GM12878 (cell line): Measurements from ENCODE around the gene CIB4. TPM values are rescaled to one million over a fixed set of nuclear protein-coding genes. Genes with fewer than 3 reads are reported as not detected.

Source experiments
- CREB1 ChIP-seq: IDR thresholded peaks from 2 replicates; pipeline ENCODE4 v1.6.1; 2012; ENCODE audit warnings: low read depth, mild to moderate bottlenecking, inconsistent platforms
- E4F1 ChIP-seq: fragments of 450-650 bp; IDR thresholded peaks from 2 replicates; pipeline ENCODE4 v1.6.1; 2018; ENCODE audit warnings: borderline replicate concordance, mild to moderate bottlenecking; ENCODE audit not compliant: partially characterized antibody
- HDGF ChIP-seq: fragments of 450-650 bp; IDR thresholded peaks from 2 replicates; pipeline ENCODE4 v1.6.1; 2016; ENCODE audit warnings: antibody characterized with exemption
- MTA3 ChIP-seq: IDR thresholded peaks from 2 replicates; pipeline ENCODE4 v1.6.1; 2012; ENCODE audit warnings: low read length, inconsistent platforms, borderline replicate concordance
- NFYB ChIP-seq: IDR thresholded peaks from 2 replicates; pipeline ENCODE4 v1.6.1; 2011; ENCODE audit warnings: low read depth, mild to moderate bottlenecking, low read length, improper control_type of control experiment, moderate library complexity; ENCODE audit not compliant: insufficient read depth
- polyA plus RNA-seq, 11 experiments: library from polyadenylated mRNA; depleted of rRNA in 4 of 11; unstranded in 6 of 11; stranded (reverse) in 5 of 11; fragments of >200 nt; fragmentation: Nextera tagmentation in 4 of 11; fragmentation: Illumina TruSeq in 1 of 11; extraction: Ambion mirVana in 4 of 11; extraction: Trizol in 1 of 11; gene quantifications; 1 replicate in 1 of 11; 2 replicates in 10 of 11; pipeline versions ENCODE4 v1.2.1 to v1.2.3, GENCODE V29; 2011 to 2016; ENCODE audit warnings: inconsistent platforms in 2 of 11, missing spikeins in 2 of 11, low read depth in 1 of 11
- total RNA-seq, 4 experiments: library from RNA; depleted of rRNA in 3 of 4; stranded (reverse); fragments of >200 nt in 3 of 4; fragmentation: Illumina TruSeq in 1 of 4; extraction: Trizol in 1 of 4; gene quantifications; 2 replicates each; pipeline versions ENCODE4 v1.2.1 to v1.2.3, GENCODE V29; 2013 to 2021
- TF ChIP-seq, protein P1 (sequence below): IDR thresholded peaks from 2 replicates; pipeline ENCODE4 v1.6.1; 2012; ENCODE audit warnings: low read depth, low read length, improper control_type of control experiment
- TF ChIP-seq, protein P2 (sequence below): fragments of 450-650 bp; IDR thresholded peaks from 2 replicates; pipeline ENCODE4 v1.6.1; 2017; ENCODE audit warnings: mild to moderate bottlenecking, moderate library complexity

Gene CIB4
- total and polyA plus RNA-seq, 10 of the 15 experiments (the other 5 are each of a cell fraction or from before 2014, with no cell fraction given) = not detected

- TF ChIP-seq E4F1 = no peak
- TF ChIP-seq NFYB = no peak
- TF ChIP-seq, protein P1, sequence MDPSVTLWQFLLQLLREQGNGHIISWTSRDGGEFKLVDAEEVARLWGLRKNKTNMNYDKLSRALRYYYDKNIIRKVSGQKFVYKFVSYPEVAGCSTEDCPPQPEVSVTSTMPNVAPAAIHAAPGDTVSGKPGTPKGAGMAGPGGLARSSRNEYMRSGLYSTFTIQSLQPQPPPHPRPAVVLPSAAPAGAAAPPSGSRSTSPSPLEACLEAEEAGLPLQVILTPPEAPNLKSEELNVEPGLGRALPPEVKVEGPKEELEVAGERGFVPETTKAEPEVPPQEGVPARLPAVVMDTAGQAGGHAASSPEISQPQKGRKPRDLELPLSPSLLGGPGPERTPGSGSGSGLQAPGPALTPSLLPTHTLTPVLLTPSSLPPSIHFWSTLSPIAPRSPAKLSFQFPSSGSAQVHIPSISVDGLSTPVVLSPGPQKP = no peak
- no peak for TF ChIP-seq MTA3
- TF ChIP-seq, protein P2, sequence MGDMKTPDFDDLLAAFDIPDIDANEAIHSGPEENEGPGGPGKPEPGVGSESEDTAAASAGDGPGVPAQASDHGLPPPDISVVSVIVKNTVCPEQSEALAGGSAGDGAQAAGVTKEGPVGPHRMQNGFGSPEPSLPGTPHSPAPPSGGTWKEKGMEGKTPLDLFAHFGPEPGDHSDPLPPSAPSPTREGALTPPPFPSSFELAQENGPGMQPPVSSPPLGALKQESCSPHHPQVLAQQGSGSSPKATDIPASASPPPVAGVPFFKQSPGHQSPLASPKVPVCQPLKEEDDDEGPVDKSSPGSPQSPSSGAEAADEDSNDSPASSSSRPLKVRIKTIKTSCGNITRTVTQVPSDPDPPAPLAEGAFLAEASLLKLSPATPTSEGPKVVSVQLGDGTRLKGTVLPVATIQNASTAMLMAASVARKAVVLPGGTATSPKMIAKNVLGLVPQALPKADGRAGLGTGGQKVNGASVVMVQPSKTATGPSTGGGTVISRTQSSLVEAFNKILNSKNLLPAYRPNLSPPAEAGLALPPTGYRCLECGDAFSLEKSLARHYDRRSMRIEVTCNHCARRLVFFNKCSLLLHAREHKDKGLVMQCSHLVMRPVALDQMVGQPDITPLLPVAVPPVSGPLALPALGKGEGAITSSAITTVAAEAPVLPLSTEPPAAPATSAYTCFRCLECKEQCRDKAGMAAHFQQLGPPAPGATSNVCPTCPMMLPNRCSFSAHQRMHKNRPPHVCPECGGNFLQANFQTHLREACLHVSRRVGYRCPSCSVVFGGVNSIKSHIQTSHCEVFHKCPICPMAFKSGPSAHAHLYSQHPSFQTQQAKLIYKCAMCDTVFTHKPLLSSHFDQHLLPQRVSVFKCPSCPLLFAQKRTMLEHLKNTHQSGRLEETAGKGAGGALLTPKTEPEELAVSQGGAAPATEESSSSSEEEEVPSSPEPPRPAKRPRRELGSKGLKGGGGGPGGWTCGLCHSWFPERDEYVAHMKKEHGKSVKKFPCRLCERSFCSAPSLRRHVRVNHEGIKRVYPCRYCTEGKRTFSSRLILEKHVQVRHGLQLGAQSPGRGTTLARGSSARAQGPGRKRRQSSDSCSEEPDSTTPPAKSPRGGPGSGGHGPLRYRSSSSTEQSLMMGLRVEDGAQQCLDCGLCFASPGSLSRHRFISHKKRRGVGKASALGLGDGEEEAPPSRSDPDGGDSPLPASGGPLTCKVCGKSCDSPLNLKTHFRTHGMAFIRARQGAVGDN = no peak
- TF ChIP-seq HDGF = no peak
- no peak for TF ChIP-seq CREB1
Observed at GRCh38 chr2:26674771-26675170, 33.6 kb upstream of the CIB4 start (continued).
